KOPT-K1 (cell line): ENCODE results near the gene MYLK4.

Experiments used
- H3K27ac ChIP-seq: fragments of 200-600 bp; sonication (generic); 2 replicates; pipeline ENCODE4 v1.5.1; 2016; ENCODE audit warnings: antibody characterized with exemption, mild to moderate bottlenecking, low read depth, low read length; ENCODE audit not compliant: poor library complexity, severe bottlenecking
- H3K36me3 ChIP-seq: fragments of 200-600 bp; sonication (generic); 2 replicates; pipeline ENCODE4 v1.5.1; 2017; ENCODE audit warnings: antibody characterized with exemption, mild to moderate bottlenecking, low read length, moderate library complexity; ENCODE audit not compliant: insufficient read depth
- H3K9me3 ChIP-seq: fragments of 200-600 bp; sonication (generic); 2 replicates; pipeline ENCODE4 v1.5.1; 2017; ENCODE audit warnings: antibody characterized with exemption, low read length, mild to moderate bottlenecking; ENCODE audit not compliant: insufficient read depth, poor library complexity, severe bottlenecking

MYLK4 gene

GRCh38 chr6:2687456-2687855 is 63.3 kb downstream of the MYLK4 start:
- no peak overlapping the region for H3K27ac ChIP-seq
- H3K36me3 ChIP-seq: no peaks in the 10 kb centered on the region
- no peaks in the 10 kb centered on the region for H3K9me3 ChIP-seq

- Histone ChIP-seq H3K27ac (no peak overlapping the region), H3K36me3 (no peaks in the 10 kb centered on the region), H3K9me3 (no peaks in the 10 kb centered on the region)
Measured at GRCh38 chr6:2686515-2686914, 64.2 kb downstream of the MYLK4 start.

GRCh38 chr6:2684766-2685754 is 65.7 kb downstream of the MYLK4 start:
- H3K9me3 ChIP-seq: no peaks in the 10 kb centered on the region
- H3K27ac ChIP-seq: no peak overlapping the region
- H3K36me3 ChIP-seq: no peaks in the 10 kb centered on the region

GRCh38 chr6:2684103-2684749 is 66.5 kb downstream of the MYLK4 start:
- Histone ChIP-seq H3K9me3 (no peaks in the 10 kb centered on the region), H3K36me3 (no peaks in the 10 kb centered on the region), H3K27ac (no peak overlapping the region)

- Histone ChIP-seq H3K36me3 (no peaks in the 10 kb centered on the region), H3K9me3 (no peaks in the 10 kb centered on the region), H3K27ac (no peak overlapping the region)
Measured at GRCh38 chr6:2680264-2680922, 70.3 kb downstream of the MYLK4 start.

GRCh38 chr6:2677080-2677593 is 73.6 kb downstream of the MYLK4 start:
- no peaks in the 10 kb centered on the region for H3K36me3 ChIP-seq
- H3K9me3 ChIP-seq: no peaks in the 10 kb centered on the region
- no peak overlapping the region for H3K27ac ChIP-seq

- H3K9me3 ChIP-seq: no peaks in the 10 kb centered on the region
- H3K36me3 ChIP-seq: no peaks in the 10 kb centered on the region
- H3K27ac ChIP-seq: no peak overlapping the region
Measured at GRCh38 chr6:2676048-2676447, 74.7 kb downstream of the MYLK4 start.

GRCh38 chr6:2674857-2675256 is 75.9 kb downstream of the MYLK4 start:
- Histone ChIP-seq H3K36me3 (no peaks in the 10 kb centered on the region), H3K9me3 (no peaks in the 10 kb centered on the region), H3K27ac (no peak overlapping the region)

GRCh38 chr6:2669067-2669700 is 81.5 kb downstream of the MYLK4 start:
- Histone ChIP-seq H3K9me3 (no peaks in the 10 kb centered on the region), H3K36me3 (no peaks in the 10 kb centered on the region), H3K27ac (no peak overlapping the region)

GRCh38 chr6:2667617-2668016 is 83.1 kb downstream of the MYLK4 start:
- no peaks in the 10 kb centered on the region for H3K9me3 ChIP-seq
- H3K27ac ChIP-seq: no peak overlapping the region
- no peaks in the 10 kb centered on the region for H3K36me3 ChIP-seq

- H3K9me3 ChIP-seq: no peaks in the 10 kb centered on the region
- no peaks in the 10 kb centered on the region for H3K36me3 ChIP-seq
- no peak overlapping the region for H3K27ac ChIP-seq
Measured at GRCh38 chr6:2666906-2667575, 83.7 kb downstream of the MYLK4 start.

GRCh38 chr6:2665146-2666070 is 85.3 kb downstream of the MYLK4 start:
- Histone ChIP-seq H3K9me3 (no peaks in the 10 kb centered on the region), H3K27ac (no peak overlapping the region), H3K36me3 (no peaks in the 10 kb centered on the region)

GRCh38 chr6:2663123-2663522 is 87.6 kb downstream of the MYLK4 start:
- H3K9me3 ChIP-seq: no peaks in the 10 kb centered on the region
- no peak overlapping the region for H3K27ac ChIP-seq
- no peaks in the 10 kb centered on the region for H3K36me3 ChIP-seq
